GM12878 (cell line): Measurements from ENCODE around the gene BICRA. TPM values are rescaled to one million over a fixed set of nuclear protein-coding genes. Genes with fewer than 3 reads are reported as not detected.

Experiments used
- ATAC-seq: fragments of 200-7000 bp; cut with Tn5 transposase; 3 replicates; pipeline ENCODE4 v1.9.1; 2020; ENCODE audit warnings: mild to moderate bottlenecking, moderate library complexity
- BruUV-seq: library from RNA; stranded (reverse); fragments of 400-500 nt; replicated peaks from 2 replicates; lab custom pipeline; 2021; lab: Mats Ljungman, UMichigan
- CTCF ChIA-PET: fragments of 300-600 bp; sonication (Branson Sonifier 250); formaldehyde crosslinking; extraction: SDS; loops from one replicate; lab custom pipeline; 2021; ENCODE audit warnings: inconsistent platforms; lab: Yijun Ruan, JAX
- POLR2A ChIA-PET: fragments of 350-600 bp; formaldehyde crosslinking; extraction: SDS; loops from one replicate; lab custom pipeline; 2021; ENCODE audit warnings: inconsistent platforms; lab: Charles Lee
- RAD21 ChIA-PET: fragments of 300-600 bp; sonication (Branson Sonifier 250); formaldehyde crosslinking; loops from one replicate; lab custom pipeline; 2023; ENCODE audit warnings: antibody characterized with exemption; ENCODE audit not compliant: unreplicated experiment; lab: Charles Lee
- SMC1A ChIA-PET: fragments of 300-600 bp; sonication (Branson Sonifier 250); formaldehyde crosslinking; loops from one replicate; lab custom pipeline; 2023; ENCODE audit not compliant: unreplicated experiment, uncharacterized antibody; lab: Charles Lee
- DNase-seq: peaks from one replicate; pipeline ENCODE4 v3.0.0-alpha.2; 2011; ENCODE audit warnings: low read depth, low spot score
- FAIRE-seq: peaks from 3 replicates; lab custom pipeline; 2011; peaks lifted over from hg19 to GRCh38; lab: Jason Lieb, UNC
- H2AFZ ChIP-seq: 2 replicates; pipeline ENCODE4 v1.6.0; 2011; ENCODE audit warnings: low read depth, low read length, control low read depth; ENCODE audit not compliant: control insufficient read depth
- H3K27ac ChIP-seq: 2 replicates; pipeline ENCODE4 v1.5.1; 2011; ENCODE audit warnings: control low read depth; ENCODE audit not compliant: control insufficient read depth, insufficient read depth
- H3K27me3 ChIP-seq, 2 experiments: replicated peaks in 1 of 2; 2 replicates each; pipeline versions ENCODE4 v1.6.0 to v1.6.1; 2011; ENCODE audit warnings: low read length in 1 of 2; ENCODE audit not compliant: control insufficient read depth in 2 of 2, insufficient read depth in 2 of 2
- H3K36me3 ChIP-seq, 2 experiments: 2 replicates each; pipeline ENCODE4 v1.5.1; 2011; ENCODE audit warnings: low read length in 1 of 2; ENCODE audit not compliant: control insufficient read depth in 2 of 2, insufficient read depth in 2 of 2
- H3K4me1 ChIP-seq: 2 replicates; pipeline ENCODE4 v1.6.1; 2011; ENCODE audit warnings: mild to moderate bottlenecking, low read length, moderate library complexity, mixed read lengths; ENCODE audit not compliant: control insufficient read depth, insufficient read depth
- H3K4me2 ChIP-seq: 2 replicates; pipeline ENCODE4 v1.6.0; 2011; ENCODE audit warnings: control low read depth; ENCODE audit not compliant: control insufficient read depth, insufficient read depth
- H3K4me3 ChIP-seq: fragments of 200-600 bp; sonication (generic); 2 replicates; pipeline ENCODE4 v1.5.1; 2016
- H3K79me2 ChIP-seq: 2 replicates; pipeline ENCODE4 v1.6.0; 2011; ENCODE audit warnings: low read length; ENCODE audit not compliant: control insufficient read depth, insufficient read depth
- H3K9ac ChIP-seq: 2 replicates; pipeline ENCODE4 v1.8.0; 2011; ENCODE audit warnings: low read length, control low read depth, mixed read lengths; ENCODE audit not compliant: control insufficient read depth, insufficient read depth
- H3K9me3 ChIP-seq: replicated peaks from 3 replicates; pipeline ENCODE4 v1.5.1; 2011; ENCODE audit warnings: mild to moderate bottlenecking, low read length; ENCODE audit not compliant: control insufficient read depth, insufficient read depth
- H4K20me1 ChIP-seq: 2 replicates; pipeline ENCODE4 v1.6.0; 2011; ENCODE audit not compliant: control insufficient read depth, insufficient read depth
- BHLHE40 ChIP-seq, 2 experiments: fragments of 450-650 bp in 1 of 2; IDR thresholded peaks; 2 replicates each; pipeline ENCODE4 v1.6.1; 2011 to 2017; ENCODE audit warnings: low read depth in 2 of 2, borderline replicate concordance in 1 of 2, improper control_type of control experiment in 1 of 2, low read length in 1 of 2, mild to moderate bottlenecking in 1 of 2
- BMI1 ChIP-seq: fragments of 450-650 bp; IDR thresholded peaks from 2 replicates; pipeline ENCODE4 v1.6.1; 2016; ENCODE audit warnings: mild to moderate bottlenecking, moderate library complexity, borderline replicate concordance
- BRCA1 ChIP-seq: IDR thresholded peaks from 2 replicates; pipeline ENCODE4 v1.6.1; 2011; ENCODE audit warnings: low read depth, low read length, improper control_type of control experiment
- JUNB ChIP-seq: IDR thresholded peaks from 2 replicates; pipeline ENCODE4 v1.6.1; 2016; ENCODE audit warnings: antibody characterized with exemption, mild to moderate bottlenecking
- NFYA ChIP-seq: IDR thresholded peaks from 2 replicates; pipeline ENCODE4 v1.6.1; 2011; ENCODE audit warnings: low read depth, mild to moderate bottlenecking, low read length, improper control_type of control experiment, borderline replicate concordance
- SMAD5 ChIP-seq: IDR thresholded peaks from 2 replicates; pipeline ENCODE4 v1.6.1; 2016; ENCODE audit warnings: antibody characterized with exemption, low read depth
- TARDBP ChIP-seq: IDR thresholded peaks from 2 replicates; pipeline ENCODE4 v1.6.1; 2016; ENCODE audit warnings: borderline replicate concordance
- TCF12 ChIP-seq: IDR thresholded peaks from 2 replicates; pipeline ENCODE4 v1.6.1; 2011; ENCODE audit warnings: low read depth, mild to moderate bottlenecking, low read length
- WGBS: methylation state at CpG from one replicate; pipeline ENCODE4 v1.1.6; 2016; ENCODE audit warnings: low lambda C conversion rate; ENCODE audit not compliant: insufficient replicate concordance, insufficient coverage; ENCODE audit errors: missing lambda C conversion rate; 5-methylcytosine and 5-hydroxymethylcytosine counted together
- in situ Hi-C: fragments of 300-500 bp; cut with MboI; formaldehyde crosslinking; loops from 9 replicates; pipeline ENCODE4 v1.14.3; 2018; ENCODE audit warnings: mixed read lengths
- intact Hi-C: fragments of 100-400 bp; cut with micrococcal nuclease; formaldehyde crosslinking; loops from one replicate; pipeline ENCODE4 v1.14.2; 2022; ENCODE audit not compliant: unreplicated experiment
- polyA plus RNA-seq, 11 experiments: library from polyadenylated mRNA; depleted of rRNA in 4 of 11; unstranded in 6 of 11; stranded (reverse) in 5 of 11; fragments of >200 nt; fragmentation: Nextera tagmentation in 4 of 11; fragmentation: Illumina TruSeq in 1 of 11; extraction: Ambion mirVana in 4 of 11; extraction: Trizol in 1 of 11; gene quantifications; 1 replicate in 1 of 11; 2 replicates in 10 of 11; pipeline versions ENCODE4 v1.2.1 to v1.2.3, GENCODE V29; 2011 to 2016; ENCODE audit warnings: inconsistent platforms in 2 of 11, missing spikeins in 2 of 11, low read depth in 1 of 11
- total RNA-seq, 4 experiments: library from RNA; depleted of rRNA in 3 of 4; stranded (reverse); fragments of >200 nt in 3 of 4; fragmentation: Illumina TruSeq in 1 of 4; extraction: Trizol in 1 of 4; gene quantifications; 2 replicates each; pipeline versions ENCODE4 v1.2.1 to v1.2.3, GENCODE V29; 2013 to 2021
- TF ChIP-seq, protein P1 (sequence below): fragments of 450-650 bp; IDR thresholded peaks from 2 replicates; pipeline ENCODE4 v1.6.1; 2018; ENCODE audit warnings: borderline replicate concordance, mild to moderate bottlenecking; ENCODE audit not compliant: partially characterized antibody
- TF ChIP-seq, protein P2 (sequence below), 3 experiments: IDR thresholded peaks in 2 of 3; conservative IDR thresholded peaks in 1 of 3; 2 replicates each; pipeline ENCODE4 v1.5.1; 2011; ENCODE audit warnings: low read depth in 3 of 3, low read length in 3 of 3, mild to moderate bottlenecking in 3 of 3, control low read depth in 2 of 3, moderate library complexity in 2 of 3, inconsistent platforms in 1 of 3, mixed read lengths in 1 of 3; ENCODE audit not compliant: control insufficient read depth in 2 of 3, insufficient read depth in 1 of 3; ENCODE audit errors: extremely low read depth in 1 of 3
- TF ChIP-seq, protein P3 (sequence below): fragments of 450-650 bp; IDR thresholded peaks from 2 replicates; pipeline ENCODE4 v1.6.1; 2017; ENCODE audit warnings: mild to moderate bottlenecking, moderate library complexity

The BICRA gene
- total and polyA plus RNA-seq, 10 of the 15 experiments (the other 5 are each of a cell fraction or from before 2014, with no cell fraction given) = 0.11 to 15.3 (median 1.3) TPM

DNA sequence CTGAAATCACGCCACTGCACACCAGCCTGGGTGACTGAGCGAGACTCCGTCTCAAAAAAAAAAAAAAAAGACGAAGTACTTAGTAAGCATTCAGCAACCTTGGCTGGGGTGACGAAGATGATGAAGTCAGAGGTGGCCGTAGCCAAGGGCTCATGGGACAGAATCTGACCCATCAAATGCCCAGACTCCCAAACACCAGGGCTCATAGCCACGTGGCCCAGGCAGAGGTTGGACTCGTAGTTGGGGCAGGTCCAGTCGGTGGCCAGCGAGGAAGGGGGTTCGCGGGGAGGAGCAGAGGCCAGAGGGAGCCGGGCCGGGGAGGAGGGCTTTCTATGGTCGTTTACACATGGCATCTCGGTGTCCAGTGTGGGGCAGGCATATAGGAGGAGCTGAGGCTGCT is 52.2 kb downstream of the BICRA start:
- TF ChIP-seq NFYA (no peak), BHLHE40 (IDR thresholded peaks at IDR 0.05; ENCODE audit: borderline replicate concordance in 1 of 2, low read depth in 2 of 2, low read length in 1 of 2) (no peak), BRCA1 (no peak), TCF12 (no peak), JUNB (no peak), BMI1 (no peak), TARDBP (no peak), SMAD5 (no peak)
- TF ChIP-seq, protein P1, sequence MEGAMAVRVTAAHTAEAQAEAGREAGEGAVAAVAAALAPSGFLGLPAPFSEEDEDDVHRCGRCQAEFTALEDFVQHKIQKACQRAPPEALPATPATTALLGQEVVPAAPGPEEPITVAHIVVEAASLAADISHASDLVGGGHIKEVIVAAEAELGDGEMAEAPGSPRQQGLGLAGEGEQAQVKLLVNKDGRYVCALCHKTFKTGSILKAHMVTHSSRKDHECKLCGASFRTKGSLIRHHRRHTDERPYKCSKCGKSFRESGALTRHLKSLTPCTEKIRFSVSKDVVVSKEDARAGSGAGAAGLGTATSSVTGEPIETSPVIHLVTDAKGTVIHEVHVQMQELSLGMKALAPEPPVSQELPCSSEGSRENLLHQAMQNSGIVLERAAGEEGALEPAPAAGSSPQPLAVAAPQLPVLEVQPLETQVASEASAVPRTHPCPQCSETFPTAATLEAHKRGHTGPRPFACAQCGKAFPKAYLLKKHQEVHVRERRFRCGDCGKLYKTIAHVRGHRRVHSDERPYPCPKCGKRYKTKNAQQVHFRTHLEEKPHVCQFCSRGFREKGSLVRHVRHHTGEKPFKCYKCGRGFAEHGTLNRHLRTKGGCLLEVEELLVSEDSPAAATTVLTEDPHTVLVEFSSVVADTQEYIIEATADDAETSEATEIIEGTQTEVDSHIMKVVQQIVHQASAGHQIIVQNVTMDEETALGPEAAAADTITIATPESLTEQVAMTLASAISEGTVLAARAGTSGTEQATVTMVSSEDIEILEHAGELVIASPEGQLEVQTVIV = no peak
- TF ChIP-seq, protein P2, sequence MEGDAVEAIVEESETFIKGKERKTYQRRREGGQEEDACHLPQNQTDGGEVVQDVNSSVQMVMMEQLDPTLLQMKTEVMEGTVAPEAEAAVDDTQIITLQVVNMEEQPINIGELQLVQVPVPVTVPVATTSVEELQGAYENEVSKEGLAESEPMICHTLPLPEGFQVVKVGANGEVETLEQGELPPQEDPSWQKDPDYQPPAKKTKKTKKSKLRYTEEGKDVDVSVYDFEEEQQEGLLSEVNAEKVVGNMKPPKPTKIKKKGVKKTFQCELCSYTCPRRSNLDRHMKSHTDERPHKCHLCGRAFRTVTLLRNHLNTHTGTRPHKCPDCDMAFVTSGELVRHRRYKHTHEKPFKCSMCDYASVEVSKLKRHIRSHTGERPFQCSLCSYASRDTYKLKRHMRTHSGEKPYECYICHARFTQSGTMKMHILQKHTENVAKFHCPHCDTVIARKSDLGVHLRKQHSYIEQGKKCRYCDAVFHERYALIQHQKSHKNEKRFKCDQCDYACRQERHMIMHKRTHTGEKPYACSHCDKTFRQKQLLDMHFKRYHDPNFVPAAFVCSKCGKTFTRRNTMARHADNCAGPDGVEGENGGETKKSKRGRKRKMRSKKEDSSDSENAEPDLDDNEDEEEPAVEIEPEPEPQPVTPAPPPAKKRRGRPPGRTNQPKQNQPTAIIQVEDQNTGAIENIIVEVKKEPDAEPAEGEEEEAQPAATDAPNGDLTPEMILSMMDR (IDR thresholded peaks at IDR 0.05 in 2 of 3, conservative IDR thresholded peaks at IDR 0.05 in 1 of 3; ENCODE audit: control insufficient read depth in 2 of 3, extremely low read depth in 1 of 3, insufficient read depth in 1 of 3, low read depth in 3 of 3, low read length in 3 of 3) = no peak
- TF ChIP-seq, protein P3, sequence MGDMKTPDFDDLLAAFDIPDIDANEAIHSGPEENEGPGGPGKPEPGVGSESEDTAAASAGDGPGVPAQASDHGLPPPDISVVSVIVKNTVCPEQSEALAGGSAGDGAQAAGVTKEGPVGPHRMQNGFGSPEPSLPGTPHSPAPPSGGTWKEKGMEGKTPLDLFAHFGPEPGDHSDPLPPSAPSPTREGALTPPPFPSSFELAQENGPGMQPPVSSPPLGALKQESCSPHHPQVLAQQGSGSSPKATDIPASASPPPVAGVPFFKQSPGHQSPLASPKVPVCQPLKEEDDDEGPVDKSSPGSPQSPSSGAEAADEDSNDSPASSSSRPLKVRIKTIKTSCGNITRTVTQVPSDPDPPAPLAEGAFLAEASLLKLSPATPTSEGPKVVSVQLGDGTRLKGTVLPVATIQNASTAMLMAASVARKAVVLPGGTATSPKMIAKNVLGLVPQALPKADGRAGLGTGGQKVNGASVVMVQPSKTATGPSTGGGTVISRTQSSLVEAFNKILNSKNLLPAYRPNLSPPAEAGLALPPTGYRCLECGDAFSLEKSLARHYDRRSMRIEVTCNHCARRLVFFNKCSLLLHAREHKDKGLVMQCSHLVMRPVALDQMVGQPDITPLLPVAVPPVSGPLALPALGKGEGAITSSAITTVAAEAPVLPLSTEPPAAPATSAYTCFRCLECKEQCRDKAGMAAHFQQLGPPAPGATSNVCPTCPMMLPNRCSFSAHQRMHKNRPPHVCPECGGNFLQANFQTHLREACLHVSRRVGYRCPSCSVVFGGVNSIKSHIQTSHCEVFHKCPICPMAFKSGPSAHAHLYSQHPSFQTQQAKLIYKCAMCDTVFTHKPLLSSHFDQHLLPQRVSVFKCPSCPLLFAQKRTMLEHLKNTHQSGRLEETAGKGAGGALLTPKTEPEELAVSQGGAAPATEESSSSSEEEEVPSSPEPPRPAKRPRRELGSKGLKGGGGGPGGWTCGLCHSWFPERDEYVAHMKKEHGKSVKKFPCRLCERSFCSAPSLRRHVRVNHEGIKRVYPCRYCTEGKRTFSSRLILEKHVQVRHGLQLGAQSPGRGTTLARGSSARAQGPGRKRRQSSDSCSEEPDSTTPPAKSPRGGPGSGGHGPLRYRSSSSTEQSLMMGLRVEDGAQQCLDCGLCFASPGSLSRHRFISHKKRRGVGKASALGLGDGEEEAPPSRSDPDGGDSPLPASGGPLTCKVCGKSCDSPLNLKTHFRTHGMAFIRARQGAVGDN = no peak
- WGBS = 93% methylated on average over 12 of the region's 16 CpGs
- Histone ChIP-seq H3K79me2 (peaks cover 1% of the 10 kb centered on the region; the same call in 1 of the 2 replicates), H3K36me3 (peaks cover 0 to 2% of the 10 kb centered on the region in 2 experiments; a peak in 3 of 4 replicates), H3K4me2 (no peak overlapping the region), H3K9ac (no peak overlapping the region), H3K9me3 (no peaks in the 10 kb centered on the region), H4K20me1 (no peaks in the 10 kb centered on the region), H3K4me3 (no peak overlapping the region), H2AFZ (no peak overlapping the region), H3K27me3 (no peaks in the 10 kb centered on the region), H3K4me1 (no peaks in the 10 kb centered on the region), H3K27ac (no peak overlapping the region)
- no peak for ATAC-seq
- SMC1A ChIA-PET = no interaction called here
- in situ Hi-C loops = no loop called here
- RAD21 ChIA-PET = no interaction called here
- CTCF ChIA-PET = no interaction called here
- intact Hi-C loops = no loop called here
- no peak for DNase-seq
- no TSS peak for BruUV-seq
- POLR2A ChIA-PET = no interaction called here
- FAIRE-seq = no peak
